ENCODE results near the gene PEMT. TPM values are rescaled to one million over a fixed set of nuclear protein-coding genes. Genes with fewer than 3 reads are reported as not detected.

The PEMT gene
- total and polyA plus RNA-seq, 2 of the 4 experiments (the other 2 are of a cell fraction) = 23.3 to 49.5 TPM

DNA sequence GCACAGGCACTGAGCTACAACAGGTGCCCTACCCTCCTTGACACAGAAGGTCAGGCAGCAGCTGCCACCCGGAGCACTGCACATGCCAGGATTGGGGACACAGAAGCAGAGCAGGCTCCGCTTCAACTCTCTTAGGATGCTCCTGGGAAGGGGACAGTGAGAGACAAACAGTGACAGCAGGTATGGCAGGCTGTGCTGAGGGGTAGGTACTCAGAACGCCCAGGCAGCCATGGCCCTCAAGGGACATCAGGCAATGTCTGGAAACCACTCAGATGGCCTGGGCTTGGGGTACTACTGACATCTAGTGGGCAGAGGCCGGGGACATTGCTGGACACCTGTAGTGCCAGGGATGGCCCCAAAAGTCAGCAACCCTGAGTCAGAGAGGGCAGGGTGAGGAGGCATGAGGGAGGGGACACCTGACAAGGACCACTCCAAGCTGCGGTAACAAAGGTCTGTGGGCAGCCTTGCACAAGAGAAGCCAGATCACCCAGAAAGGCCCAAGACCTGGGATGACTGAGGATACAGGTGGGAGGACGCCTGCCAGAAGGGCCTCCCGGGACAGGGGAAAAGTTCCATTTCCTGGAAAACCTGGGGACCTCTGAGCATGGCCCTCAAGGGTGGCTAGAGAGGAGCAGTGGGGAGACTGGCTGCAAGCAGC is 21.2 kb downstream of the PEMT start:
- intact Hi-C loops (cut with micrococcal nuclease) = loop anchor here (1.0 kb wide), 1 partner anchor 73 kb away; no protein-coding TSS in a partner anchor
- peak overlapping the region; percentile 55 for H2AFZ ChIP-seq (replicated peaks; ENCODE audit: low read length, poor library complexity)

More for the DNA sequence above, 21.2 kb downstream of the PEMT start:
- DNase-seq = peak; percentile 13
- Histone ChIP-seq H3K4me3 (ENCODE audit: insufficient read depth, low read depth, low read length) (no peak overlapping the region), H4K8ac (ENCODE audit: low read depth in 2 of 2, low read length in 2 of 2) (no peak overlapping the region), H3K14ac (replicated peaks; ENCODE audit: low read depth, low read length) (no peak overlapping the region), H2AK5ac (ENCODE audit: low read depth, low read length) (no peak overlapping the region), H3K56ac (ENCODE audit: extremely low read depth, insufficient read depth, low read length) (no peak overlapping the region), H3K9me1 (ENCODE audit: insufficient read depth, low read length) (no peaks in the 10 kb centered on the region; the same call in 1 of the 2 replicates), H3K79me1 (ENCODE audit: low read depth in 1 of 2, low read length in 2 of 2) (no peaks in the 10 kb centered on the region; a peak in 1 of 4 replicates), H3K27ac (ENCODE audit: insufficient read depth, low read length) (no peak overlapping the region), H3K27me3 (ENCODE audit: control insufficient read depth, insufficient read depth, low read length) (no peaks in the 10 kb centered on the region), H2BK20ac (ENCODE audit: low read depth, low read length) (no peak overlapping the region), H3K4ac (ENCODE audit: low read depth, low read length) (no peak overlapping the region), H3K18ac (ENCODE audit: low read depth, low read length) (no peak overlapping the region), H3K9me3 (ENCODE audit: control insufficient read depth, insufficient read depth, low read length) (no peaks in the 10 kb centered on the region), H2BK15ac (ENCODE audit: low read depth, low read length) (no peak overlapping the region), H3K9ac (ENCODE audit: low read depth, low read length) (no peak overlapping the region), H3K4me1 (ENCODE audit: control insufficient read depth, insufficient read depth, low read length) (peaks cover 2% of the 10 kb centered on the region; the same call in 1 of the 2 replicates), H4K91ac (ENCODE audit: insufficient read depth, low read depth, low read length) (no peak overlapping the region), H3K4me2 (ENCODE audit: low read depth, low read length) (no peak overlapping the region), H2BK5ac (ENCODE audit: low read depth, low read length, poor library complexity, severe bottlenecking) (no peak overlapping the region), H2BK120ac (ENCODE audit: low read depth, low read length) (no peak overlapping the region), H3K36me3 (ENCODE audit: control insufficient read depth, insufficient read depth, low read length) (no peaks in the 10 kb centered on the region), H3K23ac (ENCODE audit: low read depth, low read length) (no peak overlapping the region), H2AK9ac (replicated peaks; ENCODE audit: low read depth, low read length, poor library complexity) (no peak overlapping the region), H4K20me1 (ENCODE audit: insufficient read depth, low read length) (peaks cover 24% of the 10 kb centered on the region; the same call in 1 of the 2 replicates), H4K5ac (ENCODE audit: low read depth, low read length) (no peak overlapping the region)
- ATAC-seq (ENCODE audit: low read depth) = peak; percentile 55; the same call in 1 of the 2 replicates
- peak; percentile 60 for TF ChIP-seq SMC3 (IDR thresholded peaks at IDR 0.05; ENCODE audit: low read depth, low read length)
- TF ChIP-seq, protein P1, sequence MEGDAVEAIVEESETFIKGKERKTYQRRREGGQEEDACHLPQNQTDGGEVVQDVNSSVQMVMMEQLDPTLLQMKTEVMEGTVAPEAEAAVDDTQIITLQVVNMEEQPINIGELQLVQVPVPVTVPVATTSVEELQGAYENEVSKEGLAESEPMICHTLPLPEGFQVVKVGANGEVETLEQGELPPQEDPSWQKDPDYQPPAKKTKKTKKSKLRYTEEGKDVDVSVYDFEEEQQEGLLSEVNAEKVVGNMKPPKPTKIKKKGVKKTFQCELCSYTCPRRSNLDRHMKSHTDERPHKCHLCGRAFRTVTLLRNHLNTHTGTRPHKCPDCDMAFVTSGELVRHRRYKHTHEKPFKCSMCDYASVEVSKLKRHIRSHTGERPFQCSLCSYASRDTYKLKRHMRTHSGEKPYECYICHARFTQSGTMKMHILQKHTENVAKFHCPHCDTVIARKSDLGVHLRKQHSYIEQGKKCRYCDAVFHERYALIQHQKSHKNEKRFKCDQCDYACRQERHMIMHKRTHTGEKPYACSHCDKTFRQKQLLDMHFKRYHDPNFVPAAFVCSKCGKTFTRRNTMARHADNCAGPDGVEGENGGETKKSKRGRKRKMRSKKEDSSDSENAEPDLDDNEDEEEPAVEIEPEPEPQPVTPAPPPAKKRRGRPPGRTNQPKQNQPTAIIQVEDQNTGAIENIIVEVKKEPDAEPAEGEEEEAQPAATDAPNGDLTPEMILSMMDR (conservative IDR thresholded peaks at IDR 0.05; ENCODE audit: low read depth, low read length) = peak; percentile 53
- peak; percentile 70 for TF ChIP-seq RAD21 (IDR thresholded peaks at IDR 0.05; ENCODE audit: low read length)
- TF ChIP-seq RFX5 (IDR thresholded peaks at IDR 0.05; ENCODE audit: low read depth, low read length) = no peak
- no peak for TF ChIP-seq CHD1 (IDR thresholded peaks at IDR 0.05; ENCODE audit: low read depth, low read length)
- CTCF ChIA-PET = interaction anchor here (0.7 to 0.9 kb wide), 2 partner anchors 95 to 214 kb away, joined by 3 read pairs; no protein-coding TSS in a partner anchor
- POLR2A ChIA-PET (ENCODE audit: unreplicated experiment) = no interaction called here
- 81% methylated on average over 4 of the region's 7 CpGs; no CpG with 5 or more reads in 1 of the 2 experiments for WGBS, 2 experiments (ENCODE audit: extremely low coverage in 2 of 2, insufficient read length in 1 of 2)
- in situ Hi-C loops (cut with MboI; ENCODE audit: low sequenced_read_pairs) (loop anchor here (5.0 kb wide), 1 partner anchor 213 kb away; no protein-coding TSS in a partner anchor), dilution Hi-C loops (cut with HindIII; ENCODE audit: low sequenced_read_pairs, unreplicated experiment) (no loop called here)
- BruUV-seq (replicated peaks) = no TSS peak

Measured in IMR-90 (cell line).